ENCODE measurements around the gene ANKH. TPM values are rescaled to one million over a fixed set of nuclear protein-coding genes. Genes with fewer than 3 reads are reported as not detected.
A peak's percentile ranks its signal among the peaks of the same experiment; 100 is the strongest.

Gene ANKH
- polyA plus RNA-seq, 1 donor (not counting 4 experiments of a cell fraction or from before 2014, with no cell fraction given) = 13.8 TPM

DNA sequence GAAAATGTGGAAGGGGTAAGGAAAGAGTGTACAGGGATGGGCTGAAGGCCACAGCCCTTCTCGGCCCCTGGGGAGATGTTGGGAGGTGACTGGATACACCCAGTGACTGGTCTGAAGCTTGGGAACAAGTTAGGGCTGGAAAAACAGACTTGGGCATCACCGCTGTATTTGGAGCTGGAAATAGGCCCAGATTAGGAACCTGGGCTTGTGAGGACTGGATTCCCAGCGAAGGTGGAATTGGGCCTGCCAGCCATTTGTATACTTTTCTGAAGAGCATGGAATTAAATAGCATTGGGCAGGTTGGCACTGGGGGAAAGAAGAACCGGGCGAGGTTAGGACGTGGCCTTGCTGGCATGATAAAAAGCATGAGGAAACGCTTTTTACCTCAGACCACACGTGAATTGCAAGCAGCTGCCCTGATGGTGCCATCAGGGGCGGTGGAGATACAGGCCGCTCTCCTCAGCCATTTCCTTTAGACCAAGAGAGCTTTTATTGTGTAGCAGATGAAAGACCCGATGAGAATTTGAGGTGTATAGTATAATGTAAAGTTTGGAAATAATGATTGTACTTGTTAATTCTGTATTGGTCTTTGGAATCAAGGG lies 169.2 kb downstream of the ANKH start:
- no peaks in the 10 kb centered on the region for H3K9me3 ChIP-seq (ENCODE audit: control insufficient read depth, low read depth, low read length)
- no peak overlapping the region for H3K4me3 ChIP-seq (ENCODE audit: control insufficient read depth in 2 of 3, extremely low read depth in 1 of 3, insufficient read depth in 2 of 3, low read depth in 1 of 3, low read length in 3 of 3)
- peak overlapping the region; percentile 39 for H3K9ac ChIP-seq (ENCODE audit: control insufficient read depth, extremely low read depth, insufficient read depth, low read length)
- TF ChIP-seq, protein P1, sequence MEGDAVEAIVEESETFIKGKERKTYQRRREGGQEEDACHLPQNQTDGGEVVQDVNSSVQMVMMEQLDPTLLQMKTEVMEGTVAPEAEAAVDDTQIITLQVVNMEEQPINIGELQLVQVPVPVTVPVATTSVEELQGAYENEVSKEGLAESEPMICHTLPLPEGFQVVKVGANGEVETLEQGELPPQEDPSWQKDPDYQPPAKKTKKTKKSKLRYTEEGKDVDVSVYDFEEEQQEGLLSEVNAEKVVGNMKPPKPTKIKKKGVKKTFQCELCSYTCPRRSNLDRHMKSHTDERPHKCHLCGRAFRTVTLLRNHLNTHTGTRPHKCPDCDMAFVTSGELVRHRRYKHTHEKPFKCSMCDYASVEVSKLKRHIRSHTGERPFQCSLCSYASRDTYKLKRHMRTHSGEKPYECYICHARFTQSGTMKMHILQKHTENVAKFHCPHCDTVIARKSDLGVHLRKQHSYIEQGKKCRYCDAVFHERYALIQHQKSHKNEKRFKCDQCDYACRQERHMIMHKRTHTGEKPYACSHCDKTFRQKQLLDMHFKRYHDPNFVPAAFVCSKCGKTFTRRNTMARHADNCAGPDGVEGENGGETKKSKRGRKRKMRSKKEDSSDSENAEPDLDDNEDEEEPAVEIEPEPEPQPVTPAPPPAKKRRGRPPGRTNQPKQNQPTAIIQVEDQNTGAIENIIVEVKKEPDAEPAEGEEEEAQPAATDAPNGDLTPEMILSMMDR (optimal IDR thresholded peaks at IDR 0.05 in 1 of 3, IDR thresholded peaks at IDR 0.05 in 1 of 3, conservative IDR thresholded peaks at IDR 0.05 in 1 of 3; ENCODE audit: extremely low read depth in 1 of 3, insufficient read depth in 2 of 3, low read length in 3 of 3) = no peak
- TF ChIP-seq EZH2 (IDR thresholded peaks at IDR 0.05; ENCODE audit: low read length) = no peak
- peaks cover 5 to 14% of the 10 kb centered on the region in 2 experiments for H3K36me3 ChIP-seq (ENCODE audit: control insufficient read depth in 2 of 2, extremely low read depth in 1 of 2, insufficient read depth in 2 of 2, low read length in 2 of 2)
- peak overlapping the region; percentile 67 for H3K27ac ChIP-seq (ENCODE audit: control insufficient read depth, insufficient read depth, low read length)
- peaks cover 2% of the 10 kb centered on the region for H3K79me2 ChIP-seq (ENCODE audit: control insufficient read depth, insufficient read depth, low read length)
- no peaks in the 10 kb centered on the region for H3K27me3 ChIP-seq (ENCODE audit: control insufficient read depth, extremely low read depth, insufficient read depth, low read length)
- FAIRE-seq (peak; percentile 91), DNase-seq (ENCODE audit: low read depth, low spot score) (peak; percentile 73)
- peak overlapping the region; percentile 56 for H3K4me2 ChIP-seq (ENCODE audit: control insufficient read depth, extremely low read depth, insufficient read depth, low read depth, low read length)
- H3K9me1 ChIP-seq (ENCODE audit: control insufficient read depth, extremely low read depth, insufficient read depth, low read length) = no peaks in the 10 kb centered on the region
- dilution Hi-C loops (cut with MboI; ENCODE audit: extremely low pct_ligation_motif_present, low sequenced_read_pairs) = no loop called here
- H3K4me1 ChIP-seq (ENCODE audit: control insufficient read depth, extremely low read depth, insufficient read depth, low read length) = peaks cover 25% of the 10 kb centered on the region
- no peaks in the 10 kb centered on the region for H4K20me1 ChIP-seq (ENCODE audit: control insufficient read depth, extremely low read depth, insufficient read depth, low read length)
- peak overlapping the region; percentile 76 for H2AFZ ChIP-seq (ENCODE audit: control insufficient read depth, low read length)

DNA sequence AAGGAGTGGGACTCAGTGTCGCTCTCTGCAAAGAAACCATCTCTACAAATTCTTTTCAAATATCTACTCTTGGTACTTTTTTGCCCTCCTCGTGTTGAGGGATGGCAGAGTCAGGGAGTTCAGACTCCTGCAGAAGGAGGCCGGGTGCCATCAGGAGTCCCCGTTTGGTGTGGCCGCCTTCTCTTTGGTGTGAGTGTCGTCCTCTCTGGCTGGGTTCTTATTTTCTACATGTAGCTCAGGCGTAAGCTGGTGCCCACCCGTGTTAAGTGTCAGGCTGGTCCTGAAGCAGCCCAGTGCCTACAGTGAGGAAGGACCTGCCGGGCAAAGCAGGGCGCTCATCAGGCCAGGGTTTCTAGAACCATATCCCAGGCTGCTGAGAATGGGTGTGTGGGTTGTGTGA lies 170.0 kb downstream of the ANKH start:
- H3K4me1 ChIP-seq (ENCODE audit: control insufficient read depth, extremely low read depth, insufficient read depth, low read length) = peaks cover 24% of the 10 kb centered on the region
- H3K9me3 ChIP-seq (ENCODE audit: control insufficient read depth, low read depth, low read length) = no peaks in the 10 kb centered on the region
- H4K20me1 ChIP-seq (ENCODE audit: control insufficient read depth, extremely low read depth, insufficient read depth, low read length) = no peaks in the 10 kb centered on the region
- H3K9me1 ChIP-seq (ENCODE audit: control insufficient read depth, extremely low read depth, insufficient read depth, low read length) = no peaks in the 10 kb centered on the region
- DNase-seq (ENCODE audit: low read depth, low spot score) (no peak), FAIRE-seq (no peak)
- dilution Hi-C loops (cut with MboI; ENCODE audit: extremely low pct_ligation_motif_present, low sequenced_read_pairs) = no loop called here
- H3K9ac ChIP-seq (ENCODE audit: control insufficient read depth, extremely low read depth, insufficient read depth, low read length) = no peak overlapping the region
- no peak overlapping the region for H3K4me3 ChIP-seq (ENCODE audit: control insufficient read depth in 2 of 3, extremely low read depth in 1 of 3, insufficient read depth in 2 of 3, low read depth in 1 of 3, low read length in 3 of 3)
- H2AFZ ChIP-seq (ENCODE audit: control insufficient read depth, low read length) = no peak overlapping the region
- peak overlapping the region; percentile 67 for H3K27ac ChIP-seq (ENCODE audit: control insufficient read depth, insufficient read depth, low read length)
- H3K36me3 ChIP-seq (ENCODE audit: control insufficient read depth in 2 of 2, extremely low read depth in 1 of 2, insufficient read depth in 2 of 2, low read length in 2 of 2) = peaks cover 5 to 13% of the 10 kb centered on the region in 2 experiments
- no peaks in the 10 kb centered on the region for H3K27me3 ChIP-seq (ENCODE audit: control insufficient read depth, extremely low read depth, insufficient read depth, low read length)
- TF ChIP-seq, protein P1 (optimal IDR thresholded peaks at IDR 0.05 in 1 of 3, IDR thresholded peaks at IDR 0.05 in 1 of 3, conservative IDR thresholded peaks at IDR 0.05 in 1 of 3; ENCODE audit: extremely low read depth in 1 of 3, insufficient read depth in 2 of 3, low read length in 3 of 3) = no peak
- TF ChIP-seq EZH2 (IDR thresholded peaks at IDR 0.05; ENCODE audit: low read length) = no peak
- peaks cover 2% of the 10 kb centered on the region for H3K79me2 ChIP-seq (ENCODE audit: control insufficient read depth, insufficient read depth, low read length)
- H3K4me2 ChIP-seq (ENCODE audit: control insufficient read depth, extremely low read depth, insufficient read depth, low read depth, low read length) = no peak overlapping the region
